K562 (cell line): ENCODE results near the gene ZNF747. TPM values are rescaled to one million over a fixed set of nuclear protein-coding genes. Genes with fewer than 3 reads are reported as not detected.
A peak's percentile ranks its signal among the peaks of the same experiment; 100 is the strongest.

ENCODE experiments used
- ATAC-seq: fragments of 200-7000 bp; cut with Tn5 transposase; 3 replicates; pipeline ENCODE4 v1.9.1; 2020; ENCODE audit warnings: moderate library complexity
- BruUV-seq: library from RNA; stranded (reverse); fragments of 400-500 nt; replicated peaks from 2 replicates; lab custom pipeline; 2021; lab: Mats Ljungman, UMichigan
- CTCF ChIA-PET: fragments of 300-600 bp; formaldehyde crosslinking; extraction: SDS; loops from one replicate; lab custom pipeline; 2021; ENCODE audit warnings: low intra/inter-chr PET ratio; lab: Yijun Ruan, JAX
- POLR2A ChIA-PET: fragments of 300-600, 350-650 bp; sonication (Branson Sonifier 250); formaldehyde crosslinking; extraction: SDS; loops from one replicate; lab custom pipeline; 2021; ENCODE audit warnings: antibody characterized with exemption, inconsistent platforms; lab: Yijun Ruan, JAX
- DNase-seq, 4 experiments: peaks; one replicate each; pipeline versions ENCODE4 v3.0.0 to v3.0.0-alpha.2; 2011 to 2018; ENCODE audit warnings: low spot score in 3 of 4, mixed read lengths in 3 of 4; ENCODE audit errors: extremely low read depth in 1 of 4
- FAIRE-seq: peaks from 2 replicates; lab custom pipeline; 2011; peaks lifted over from hg19 to GRCh38; lab: Jason Lieb, UNC
- H2AFZ ChIP-seq: 2 replicates; pipeline ENCODE4 v1.6.0; 2011; ENCODE audit warnings: low read depth, low read length, control low read depth, inconsistent platforms
- H3K27ac ChIP-seq: fragments of 200-600 bp; 3 replicates; pipeline ENCODE4 v1.8.0; 2011; ENCODE audit warnings: low read depth, mild to moderate bottlenecking, control low read depth, inconsistent platforms, low read length, moderate library complexity, mixed read lengths; ENCODE audit errors: extremely low read depth
- H3K27me3 ChIP-seq, 2 experiments: fragments of 300-600 bp in 1 of 2; 2 replicates in 1 of 2; 3 replicates in 1 of 2; pipeline versions ENCODE4 v1.6.0 to v1.8.0; 2011; ENCODE audit warnings: inconsistent platforms in 2 of 2, low read length in 2 of 2, mild to moderate bottlenecking in 1 of 2, mixed read lengths in 1 of 2, moderate library complexity in 1 of 2; ENCODE audit not compliant: control insufficient read depth in 2 of 2, insufficient read depth in 2 of 2
- H3K36me3 ChIP-seq: fragments of 300-600 bp; 3 replicates; pipeline ENCODE4 v1.8.0; 2011; ENCODE audit warnings: mild to moderate bottlenecking, low read length, inconsistent platforms; ENCODE audit not compliant: control insufficient read depth, insufficient read depth
- H3K4me1 ChIP-seq, 2 experiments: fragments of 200-600 bp in 1 of 2; replicated peaks in 1 of 2; 2 replicates in 1 of 2; 3 replicates in 1 of 2; pipeline versions ENCODE4 v1.5.1 to v1.8.0; 2011; ENCODE audit warnings: inconsistent platforms in 2 of 2, low read length in 2 of 2, mild to moderate bottlenecking in 1 of 2, mixed read lengths in 1 of 2, moderate library complexity in 1 of 2; ENCODE audit not compliant: control insufficient read depth in 2 of 2, insufficient read depth in 2 of 2
- H3K4me2 ChIP-seq: 2 replicates; pipeline ENCODE4 v1.6.1; 2011; ENCODE audit warnings: low read length, control low read depth, inconsistent platforms, mixed read lengths; ENCODE audit not compliant: insufficient read depth
- H3K4me3 ChIP-seq: fragments of 200-600 bp; sonication (generic), shearing (Covaris generic); 2 replicates; pipeline ENCODE4 v1.5.1; 2016; ENCODE audit warnings: control low read depth, inconsistent platforms
- H3K79me2 ChIP-seq: fragments of 200-600 bp; 3 replicates; pipeline ENCODE4 v1.8.0; 2011; ENCODE audit warnings: low read length, inconsistent platforms; ENCODE audit not compliant: control insufficient read depth, insufficient read depth
- H3K9ac ChIP-seq, 2 experiments: 2 replicates each; pipeline versions ENCODE4 v1.6.0 to v1.6.1; 2011; ENCODE audit warnings: low read depth in 2 of 2, low read length in 2 of 2, control low read depth in 1 of 2, inconsistent platforms in 1 of 2, mild to moderate bottlenecking in 1 of 2, mixed read lengths in 1 of 2; ENCODE audit not compliant: insufficient read depth in 1 of 2
- H3K9me1 ChIP-seq: one replicate; pipeline ENCODE4 v1.6.0; 2011; ENCODE audit warnings: inconsistent platforms, mild to moderate bottlenecking, low read length, moderate library complexity; ENCODE audit not compliant: control insufficient read depth, insufficient read depth
- H3K9me3 ChIP-seq: replicated peaks from 2 replicates; pipeline ENCODE4 v1.5.1; 2011; ENCODE audit warnings: low read depth, low read length, inconsistent platforms; ENCODE audit not compliant: control insufficient read depth, insufficient read depth
- H4K20me1 ChIP-seq: replicated peaks from 2 replicates; pipeline ENCODE4 v1.6.1; 2011; ENCODE audit warnings: low read length, inconsistent platforms, mixed read lengths; ENCODE audit not compliant: control insufficient read depth, insufficient read depth
- DACH1 ChIP-seq: fragments of 450-650 bp; IDR thresholded peaks from 2 replicates; pipeline ENCODE4 v1.6.1; 2018; ENCODE audit not compliant: partially characterized antibody
- EGR1 ChIP-seq: fragments of 450-650 bp; conservative IDR thresholded peaks from 2 replicates; pipeline ENCODE4 v1.6.1; 2017; ENCODE audit warnings: mild to moderate bottlenecking
- GABPA ChIP-seq: fragments of 200-800 bp; sonication (Bioruptor generic); conservative IDR thresholded peaks from 2 replicates; pipeline ENCODE4 v1.6.1; 2016; ENCODE audit warnings: low read depth, missing genetic modification characterization, missing compliant biosample characterization
- HDAC1 ChIP-seq, 2 experiments: fragments of 450-650 bp; IDR thresholded peaks; 2 replicates each; pipeline ENCODE4 v1.6.1; 2016 to 2017; ENCODE audit warnings: inconsistent platforms in 1 of 2, mild to moderate bottlenecking in 1 of 2, moderate library complexity in 1 of 2
- ILK ChIP-seq: fragments of 450-650 bp; IDR thresholded peaks from 2 replicates; pipeline ENCODE4 v1.6.1; 2016; ENCODE audit warnings: missing genetic modification characterization, low read depth, mild to moderate bottlenecking, missing compliant biosample characterization, moderate library complexity, borderline replicate concordance
- KDM5B ChIP-seq: fragments of 200-600 bp; sonication (generic); IDR thresholded peaks from 2 replicates; pipeline ENCODE4 v1.6.1; 2012; ENCODE audit warnings: low read depth, mild to moderate bottlenecking, moderate library complexity, low read length, control low read depth, inconsistent platforms; ENCODE audit not compliant: insufficient replicate concordance
- KLF16 ChIP-seq: IDR thresholded peaks from 2 replicates; pipeline ENCODE4 v1.6.1; 2016; ENCODE audit warnings: antibody characterized with exemption
- MCM2 ChIP-seq: fragments of 450-650 bp; IDR thresholded peaks from 2 replicates; pipeline ENCODE4 v1.6.1; 2017; ENCODE audit warnings: low read depth, mild to moderate bottlenecking
- NBN ChIP-seq: fragments of 450-650 bp; IDR thresholded peaks from 2 replicates; pipeline ENCODE4 v1.6.1; 2016; ENCODE audit warnings: low read depth, mild to moderate bottlenecking
- NCOA1 ChIP-seq: fragments of 450-650 bp; IDR thresholded peaks from 2 replicates; pipeline ENCODE4 v1.6.1; 2016; ENCODE audit warnings: low read depth
- NR2C2 ChIP-seq, 2 experiments: fragments of 200-800 bp in 1 of 2; sonication (Bioruptor generic) in 1 of 2; sonication (generic) in 1 of 2; formaldehyde crosslinking in 1 of 2; IDR thresholded peaks; 2 replicates each; pipeline versions ENCODE4 v1.6.1 to v1.8.0; 2016 to 2022; ENCODE audit warnings: mild to moderate bottlenecking in 1 of 2, missing compliant biosample characterization in 1 of 2, missing genetic modification characterization in 1 of 2, missing genetic modification reagents in 1 of 2
- PHB2 ChIP-seq: fragments of 450-650 bp; IDR thresholded peaks from 2 replicates; pipeline ENCODE4 v1.6.1; 2017; ENCODE audit warnings: low read depth
- PHF8 ChIP-seq: fragments of 200-600 bp; sonication (generic); IDR thresholded peaks from 2 replicates; pipeline ENCODE4 v1.6.1; 2012; ENCODE audit warnings: mixed run types, mild to moderate bottlenecking, inconsistent platforms, low read length, moderate library complexity, borderline replicate concordance
- SUPT5H ChIP-seq: fragments of 450-650 bp; IDR thresholded peaks from 2 replicates; pipeline ENCODE4 v1.6.1; 2016
- ZKSCAN1 ChIP-seq: fragments of 150-350 bp; IDR thresholded peaks from 2 replicates; pipeline ENCODE4 v1.6.1; 2016; ENCODE audit warnings: low read depth, low read length
- WGBS: fragments of 100-300 bp; shearing (Covaris generic); methylation state at CpG from one replicate; pipeline ENCODE4 v1.1.6; 2016; ENCODE audit warnings: low coverage, mixed read lengths; ENCODE audit not compliant: insufficient coverage; ENCODE audit errors: missing lambda C conversion rate; 5-methylcytosine and 5-hydroxymethylcytosine counted together
- in situ Hi-C: fragments of 300-500 bp; cut with MboI; formaldehyde crosslinking; loops from 4 replicates; pipeline ENCODE4 v1.15.0; 2018; ENCODE audit warnings: inconsistent platforms, mixed read lengths
- intact Hi-C: fragments of 100-400 bp; cut with micrococcal nuclease; formaldehyde crosslinking; loops from 2 replicates; pipeline ENCODE4 v1.14.2; 2022
- polyA plus RNA-seq, 8 experiments: library from polyadenylated mRNA; depleted of rRNA in 4 of 8; stranded (reverse) in 5 of 8; unstranded in 3 of 8; fragments of >200 nt; fragmentation: Nextera tagmentation in 2 of 8; fragmentation: Illumina TruSeq in 1 of 8; extraction: Ambion mirVana in 2 of 8; extraction: Trizol in 1 of 8; gene quantifications; 2 replicates each; pipeline versions ENCODE4 v1.2.1 to v1.2.3, GENCODE V29; 2011 to 2014; ENCODE audit warnings: inconsistent platforms in 1 of 8, missing spikeins in 1 of 8
- total RNA-seq, 7 experiments: library from RNA; depleted of rRNA in 6 of 7; stranded (reverse); fragments of >200 nt in 6 of 7; fragmentation: Illumina TruSeq in 2 of 7; extraction: Trizol in 2 of 7; gene quantifications; 2 replicates each; pipeline versions ENCODE4 v1.2.1 to v1.2.3, GENCODE V29; 2011 to 2021; ENCODE audit warnings: low replicate concordance in 1 of 7
- TF ChIP-seq, protein P1 (sequence below): sonication (generic); formaldehyde crosslinking; IDR thresholded peaks from 2 replicates; pipeline ENCODE4 v1.8.1; 2023; ENCODE audit warnings: mild to moderate bottlenecking, missing genetic modification reagents
- TF ChIP-seq, protein P2 (sequence below), 2 experiments: IDR thresholded peaks; 2 replicates each; pipeline ENCODE4 v1.6.1; 2011; ENCODE audit warnings: borderline replicate concordance in 1 of 2, control low read depth in 1 of 2, low read depth in 1 of 2, low read length in 1 of 2, mild to moderate bottlenecking in 1 of 2, mixed read lengths in 1 of 2, moderate library complexity in 1 of 2; ENCODE audit not compliant: insufficient read depth in 1 of 2, insufficient read length in 1 of 2, poor library complexity in 1 of 2, severe bottlenecking in 1 of 2; ENCODE audit errors: extremely low read depth in 1 of 2

The ZNF747 gene
- total and polyA plus RNA-seq, 9 of the 15 experiments (the other 6 are each of a cell fraction or from before 2014, with no cell fraction given) = 0.14 to 3.3 (median 1.5) TPM

DNA sequence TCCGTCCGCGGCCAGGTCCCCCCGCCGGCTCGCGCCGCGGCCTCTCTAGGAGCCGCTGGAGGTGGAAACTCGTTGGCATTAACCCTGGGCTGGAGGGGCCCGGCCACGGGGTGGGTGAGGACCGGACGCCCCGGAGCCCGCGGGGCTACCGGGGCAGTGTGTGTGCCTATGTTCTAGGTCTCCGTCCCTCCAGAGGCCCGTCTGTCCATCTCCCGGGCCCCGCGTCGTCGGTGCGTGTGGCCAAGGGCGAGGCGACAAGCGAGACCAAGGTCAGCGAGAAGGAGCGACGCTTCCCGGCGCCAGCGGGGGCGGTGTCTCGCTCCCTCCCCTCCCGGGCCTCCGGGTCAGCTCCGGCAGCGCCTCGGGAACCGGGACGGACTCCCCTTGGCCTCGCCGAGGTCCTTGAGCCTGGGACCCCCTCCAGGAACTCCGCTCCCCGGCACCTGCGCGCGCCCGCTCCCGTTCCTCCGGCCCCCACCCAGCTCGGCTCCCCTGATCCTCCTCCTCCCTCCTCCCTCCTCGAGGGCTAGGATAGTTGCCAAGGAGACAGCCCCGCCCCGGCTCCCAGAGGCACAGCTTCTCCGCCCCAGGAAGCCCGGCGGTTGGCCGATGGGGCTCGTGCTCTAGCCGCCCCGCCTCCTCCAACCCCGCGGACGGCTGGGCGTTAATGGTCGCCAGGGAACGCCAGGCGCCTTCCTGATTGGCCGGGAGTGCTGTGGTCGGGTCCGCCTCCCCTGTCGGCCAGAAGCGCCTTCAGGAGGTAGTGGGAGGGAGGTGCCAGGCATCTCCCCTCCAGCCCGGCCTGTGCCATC, 7.6 kb downstream of the ZNF747 start:
- peaks cover 1% of the 10 kb centered on the region for H3K9me1 ChIP-seq
- peaks cover 19% of the 10 kb centered on the region for H3K79me2 ChIP-seq
- peak overlapping the region; percentile 97 for H3K27ac ChIP-seq
- H3K4me1 ChIP-seq = peaks cover 36 to 67% of the 10 kb centered on the region in 2 experiments; a peak in 4 of 5 replicates
- no TSS peak for BruUV-seq
- ChIA-PET CTCF (interaction anchor here (0.6 kb wide), 1 partner anchor 83 kb away, joined by 3 read pairs; no protein-coding TSS in a partner anchor), POLR2A (interaction anchor here (0.6 to 1.7 kb wide), 13 partner anchors 9 to 82 kb away, joined by 3 to 11 read pairs (median 5); partner anchors contain the start of genes SEPHS2 and ZNF688)
- peak overlapping the region; percentile 96 to 100 for H3K9ac ChIP-seq
- DNase-seq (peak; percentile 95 to 99 (median 96)), FAIRE-seq (peak; percentile 96), ATAC-seq (peak; percentile 95)
- intact Hi-C loops (loop anchor here (2.0 to 5.0 kb wide), 3 partner anchors 35 to 82 kb away; partner anchors contain the start of gene SEPHS2), in situ Hi-C loops (no loop called here)
- no peaks in the 10 kb centered on the region for H3K9me3 ChIP-seq
- peak overlapping the region; percentile 68 for H3K4me2 ChIP-seq
- peaks cover 17% of the 10 kb centered on the region; the same call in 2 of the 3 replicates for H3K36me3 ChIP-seq
- H3K4me3 ChIP-seq = peak overlapping the region; percentile 78
- H4K20me1 ChIP-seq = no peaks in the 10 kb centered on the region
- under 1% methylated on average over 37 of the region's 79 CpGs for WGBS
- H2AFZ ChIP-seq = peak overlapping the region; percentile 88
- no peaks in the 10 kb centered on the region for H3K27me3 ChIP-seq
- TF ChIP-seq HDAC1 (IDR thresholded peaks at IDR 0.05) = peak in 1 of 2 experiments; percentile 31; a peak in 1 of 4 replicates
- TF ChIP-seq GABPA (tag) = peak; percentile 100
- TF ChIP-seq, protein P1, sequence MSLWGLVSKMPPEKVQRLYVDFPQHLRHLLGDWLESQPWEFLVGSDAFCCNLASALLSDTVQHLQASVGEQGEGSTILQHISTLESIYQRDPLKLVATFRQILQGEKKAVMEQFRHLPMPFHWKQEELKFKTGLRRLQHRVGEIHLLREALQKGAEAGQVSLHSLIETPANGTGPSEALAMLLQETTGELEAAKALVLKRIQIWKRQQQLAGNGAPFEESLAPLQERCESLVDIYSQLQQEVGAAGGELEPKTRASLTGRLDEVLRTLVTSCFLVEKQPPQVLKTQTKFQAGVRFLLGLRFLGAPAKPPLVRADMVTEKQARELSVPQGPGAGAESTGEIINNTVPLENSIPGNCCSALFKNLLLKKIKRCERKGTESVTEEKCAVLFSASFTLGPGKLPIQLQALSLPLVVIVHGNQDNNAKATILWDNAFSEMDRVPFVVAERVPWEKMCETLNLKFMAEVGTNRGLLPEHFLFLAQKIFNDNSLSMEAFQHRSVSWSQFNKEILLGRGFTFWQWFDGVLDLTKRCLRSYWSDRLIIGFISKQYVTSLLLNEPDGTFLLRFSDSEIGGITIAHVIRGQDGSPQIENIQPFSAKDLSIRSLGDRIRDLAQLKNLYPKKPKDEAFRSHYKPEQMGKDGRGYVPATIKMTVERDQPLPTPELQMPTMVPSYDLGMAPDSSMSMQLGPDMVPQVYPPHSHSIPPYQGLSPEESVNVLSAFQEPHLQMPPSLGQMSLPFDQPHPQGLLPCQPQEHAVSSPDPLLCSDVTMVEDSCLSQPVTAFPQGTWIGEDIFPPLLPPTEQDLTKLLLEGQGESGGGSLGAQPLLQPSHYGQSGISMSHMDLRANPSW (CRISPR knock-in tag) = no peak
- peak; percentile 58 for TF ChIP-seq NR2C2 (CRISPR knock-in tag; IDR thresholded peaks at IDR 0.05)
- peak; percentile 97 for TF ChIP-seq NR2C2 (tag; IDR thresholded peaks at IDR 0.05)
- peak; percentile 63 for TF ChIP-seq PHF8
- no peak for TF ChIP-seq ILK (tag)
- TF ChIP-seq KDM5B = peak; percentile 48
- TF ChIP-seq, protein P2, sequence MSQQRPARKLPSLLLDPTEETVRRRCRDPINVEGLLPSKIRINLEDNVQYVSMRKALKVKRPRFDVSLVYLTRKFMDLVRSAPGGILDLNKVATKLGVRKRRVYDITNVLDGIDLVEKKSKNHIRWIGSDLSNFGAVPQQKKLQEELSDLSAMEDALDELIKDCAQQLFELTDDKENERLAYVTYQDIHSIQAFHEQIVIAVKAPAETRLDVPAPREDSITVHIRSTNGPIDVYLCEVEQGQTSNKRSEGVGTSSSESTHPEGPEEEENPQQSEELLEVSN (IDR thresholded peaks at IDR 0.05; ENCODE audit: borderline replicate concordance in 1 of 2, extremely low read depth in 1 of 2, insufficient read depth in 1 of 2, insufficient read length in 1 of 2, low read depth in 1 of 2, low read length in 1 of 2, poor library complexity in 1 of 2, severe bottlenecking in 1 of 2) = peak; percentile 9 to 59
- peak; percentile 44 for TF ChIP-seq DACH1
- peak; percentile 93 for TF ChIP-seq EGR1
- TF ChIP-seq KLF16 = peak; percentile 57; the same call in 1 of the 2 replicates
- TF ChIP-seq SUPT5H = peak; percentile 90
- no peak for TF ChIP-seq PHB2
- TF ChIP-seq ZKSCAN1 = peak; percentile 10
- peak; percentile 90 for TF ChIP-seq NCOA1
- TF ChIP-seq NBN = no peak
- TF ChIP-seq MCM2 = no peak
